Caco-2 (cell line): ENCODE measurements around the gene PTAFR. TPM values are rescaled to one million over a fixed set of nuclear protein-coding genes. Genes with fewer than 3 reads are reported as not detected.

Experiments
- BruUV-seq: library from RNA; stranded (reverse); fragments of 400-500 nt; replicated peaks from 2 replicates; lab custom pipeline; 2021; lab: Mats Ljungman, UMichigan
- CTCF ChIA-PET: fragments of 300-600 bp; sonication (Branson Sonifier 250); formaldehyde crosslinking; loops from one replicate; lab custom pipeline; 2022; ENCODE audit warnings: antibody characterized with exemption; lab: Charles Lee
- POLR2A ChIA-PET: fragments of 300-600 bp; sonication (Branson Sonifier 250); formaldehyde crosslinking; loops from one replicate; lab custom pipeline; 2022; ENCODE audit warnings: antibody characterized with exemption; lab: Charles Lee
- DNase-seq, 2 experiments: peaks; one replicate each; pipeline versions ENCODE4 v3.0.0 to v3.0.0-alpha.2; 2020 to 2022
- H3K27me3 ChIP-seq: replicated peaks from 2 replicates; pipeline ENCODE4 v1.6.0; 2011; ENCODE audit warnings: low read length; ENCODE audit not compliant: control insufficient read depth, insufficient read depth
- H3K36me3 ChIP-seq: 2 replicates; pipeline ENCODE4 v1.5.1; 2011; ENCODE audit warnings: low read length; ENCODE audit not compliant: control insufficient read depth, insufficient read depth
- H3K4me1 ChIP-seq: fragments of 250-450 bp; sonication (Bioruptor Pico); 2 replicates; pipeline ENCODE4 v1.5.1; 2020; ENCODE audit warnings: mild to moderate bottlenecking
- H3K4me3 ChIP-seq: 2 replicates; pipeline ENCODE4 v1.5.1; 2011; ENCODE audit warnings: low read depth, mild to moderate bottlenecking, control low read depth, low read length
- H3K9me3 ChIP-seq: fragments of 250-450 bp; sonication (Bioruptor Pico); 2 replicates; pipeline ENCODE4 v1.5.1; 2020; ENCODE audit warnings: mild to moderate bottlenecking, moderate library complexity
- H3K27ac Mint-ChIP-seq: one replicate; pipeline ENCODE4 v1.8.0; 2022; ENCODE audit warnings: mixed read lengths; ENCODE audit not compliant: unreplicated experiment
- H3K27me3 Mint-ChIP-seq: one replicate; pipeline ENCODE4 v1.8.0; 2022; ENCODE audit warnings: mixed read lengths; ENCODE audit not compliant: insufficient read depth, unreplicated experiment
- H3K36me3 Mint-ChIP-seq: one replicate; pipeline ENCODE4 v1.8.0; 2022; ENCODE audit warnings: mild to moderate bottlenecking, mixed read lengths; ENCODE audit not compliant: insufficient read depth, unreplicated experiment
- H3K4me1 Mint-ChIP-seq: one replicate; pipeline ENCODE4 v1.8.0; 2022; ENCODE audit warnings: low read depth, mixed read lengths; ENCODE audit not compliant: unreplicated experiment
- H3K4me3 Mint-ChIP-seq: one replicate; pipeline ENCODE4 v1.8.0; 2022; ENCODE audit warnings: mild to moderate bottlenecking, moderate library complexity, mixed read lengths; ENCODE audit not compliant: unreplicated experiment
- H3K9me3 Mint-ChIP-seq: one replicate; pipeline ENCODE4 v1.8.0; 2022; ENCODE audit warnings: mixed read lengths; ENCODE audit not compliant: unreplicated experiment
- intact Hi-C: fragments of 100-400 bp; cut with micrococcal nuclease; formaldehyde crosslinking; loops from one replicate; pipeline ENCODE4 v1.10.0; 2022; ENCODE audit not compliant: unreplicated experiment
- total RNA-seq: library from RNA; stranded (reverse); gene quantifications from 2 replicates; pipeline ENCODE4 v1.2.3, GENCODE V29; 2022
- TF ChIP-seq, protein P1 (sequence below), 2 experiments: fragments of 200-600 bp in 1 of 2; IDR thresholded peaks; 1 replicate in 1 of 2; 2 replicates in 1 of 2; pipeline versions ENCODE4 v1.5.1 to v1.8.0; 2011 to 2022; ENCODE audit warnings: antibody characterized with exemption in 1 of 2, control low read depth in 1 of 2, inconsistent platforms in 1 of 2, low read depth in 1 of 2, low read length in 1 of 2, mild to moderate bottlenecking in 1 of 2, moderate library complexity in 1 of 2; ENCODE audit not compliant: insufficient read depth in 1 of 2, severe bottlenecking in 1 of 2, unreplicated experiment in 1 of 2

PTAFR gene
- total RNA-seq, 1 experiment from 2014 or later, result 0.32 TPM

DNA sequence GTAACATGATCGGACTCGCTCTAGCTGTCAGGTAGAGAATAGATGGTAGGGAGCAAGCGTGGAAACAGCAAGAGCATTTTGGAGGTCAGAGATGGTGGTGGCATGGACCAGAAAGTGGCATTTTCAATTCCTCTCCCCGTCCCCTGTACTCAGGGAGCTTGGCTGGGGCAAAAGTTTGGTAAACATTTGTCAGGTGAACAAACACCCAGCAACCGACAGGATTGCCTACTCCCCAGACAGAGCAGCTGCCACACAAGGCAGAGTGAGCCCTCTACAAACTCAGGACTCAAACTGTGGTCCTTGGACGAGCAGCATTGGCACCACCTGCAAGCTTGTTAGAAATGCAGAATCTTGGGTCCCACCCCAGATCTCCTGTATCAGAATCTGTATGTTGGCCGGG lies 14.3 kb downstream of the PTAFR start:
- no peaks in the 10 kb centered on the region for H3K36me3 ChIP-seq
- ChIA-PET CTCF (no interaction called here), POLR2A (no interaction called here)
- Mint-ChIP-seq H3K4me3 (no peak overlapping the region), H3K27me3 (no peaks in the 10 kb centered on the region), H3K36me3 (no peaks in the 10 kb centered on the region), H3K9me3 (no peaks in the 10 kb centered on the region), H3K4me1 (peaks cover 6% of the 10 kb centered on the region), H3K27ac (no peak overlapping the region)
- no peaks in the 10 kb centered on the region for H3K27me3 ChIP-seq
- BruUV-seq, result no TSS peak
- intact Hi-C loops, result no loop called here
- no peak overlapping the region for H3K4me3 ChIP-seq
- H3K9me3 ChIP-seq, result no peaks in the 10 kb centered on the region
- TF ChIP-seq, protein P1, sequence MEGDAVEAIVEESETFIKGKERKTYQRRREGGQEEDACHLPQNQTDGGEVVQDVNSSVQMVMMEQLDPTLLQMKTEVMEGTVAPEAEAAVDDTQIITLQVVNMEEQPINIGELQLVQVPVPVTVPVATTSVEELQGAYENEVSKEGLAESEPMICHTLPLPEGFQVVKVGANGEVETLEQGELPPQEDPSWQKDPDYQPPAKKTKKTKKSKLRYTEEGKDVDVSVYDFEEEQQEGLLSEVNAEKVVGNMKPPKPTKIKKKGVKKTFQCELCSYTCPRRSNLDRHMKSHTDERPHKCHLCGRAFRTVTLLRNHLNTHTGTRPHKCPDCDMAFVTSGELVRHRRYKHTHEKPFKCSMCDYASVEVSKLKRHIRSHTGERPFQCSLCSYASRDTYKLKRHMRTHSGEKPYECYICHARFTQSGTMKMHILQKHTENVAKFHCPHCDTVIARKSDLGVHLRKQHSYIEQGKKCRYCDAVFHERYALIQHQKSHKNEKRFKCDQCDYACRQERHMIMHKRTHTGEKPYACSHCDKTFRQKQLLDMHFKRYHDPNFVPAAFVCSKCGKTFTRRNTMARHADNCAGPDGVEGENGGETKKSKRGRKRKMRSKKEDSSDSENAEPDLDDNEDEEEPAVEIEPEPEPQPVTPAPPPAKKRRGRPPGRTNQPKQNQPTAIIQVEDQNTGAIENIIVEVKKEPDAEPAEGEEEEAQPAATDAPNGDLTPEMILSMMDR (IDR thresholded peaks at IDR 0.05; ENCODE audit: insufficient read depth in 1 of 2, low read depth in 1 of 2, low read length in 1 of 2, severe bottlenecking in 1 of 2, unreplicated experiment in 1 of 2), result no peak
- no peak for DNase-seq
- no peaks in the 10 kb centered on the region for H3K4me1 ChIP-seq

- Mint-ChIP-seq H3K4me3 (no peak overlapping the region), H3K9me3 (no peaks in the 10 kb centered on the region), H3K36me3 (no peaks in the 10 kb centered on the region), H3K4me1 (peaks cover 6% of the 10 kb centered on the region), H3K27ac (no peak overlapping the region), H3K27me3 (no peaks in the 10 kb centered on the region)
- intact Hi-C loops, result no loop called here
- Histone ChIP-seq H3K4me1 (no peaks in the 10 kb centered on the region), H3K36me3 (no peaks in the 10 kb centered on the region), H3K9me3 (no peaks in the 10 kb centered on the region), H3K4me3 (no peak overlapping the region), H3K27me3 (no peaks in the 10 kb centered on the region)
- POLR2A ChIA-PET, result no interaction called here
- BruUV-seq, result no TSS peak
- CTCF ChIA-PET, result interaction anchor here (0.6 kb wide), 1 partner anchor 244 kb away, joined by 3 read pairs; no protein-coding TSS in a partner anchor
- DNase-seq, result no peak
- TF ChIP-seq, protein P1 (IDR thresholded peaks at IDR 0.05; ENCODE audit: insufficient read depth in 1 of 2, low read depth in 1 of 2, low read length in 1 of 2, severe bottlenecking in 1 of 2, unreplicated experiment in 1 of 2), result no peak
Observed at GRCh38 chr1:28161751-28162150, 14.7 kb downstream of the PTAFR start.

DNA sequence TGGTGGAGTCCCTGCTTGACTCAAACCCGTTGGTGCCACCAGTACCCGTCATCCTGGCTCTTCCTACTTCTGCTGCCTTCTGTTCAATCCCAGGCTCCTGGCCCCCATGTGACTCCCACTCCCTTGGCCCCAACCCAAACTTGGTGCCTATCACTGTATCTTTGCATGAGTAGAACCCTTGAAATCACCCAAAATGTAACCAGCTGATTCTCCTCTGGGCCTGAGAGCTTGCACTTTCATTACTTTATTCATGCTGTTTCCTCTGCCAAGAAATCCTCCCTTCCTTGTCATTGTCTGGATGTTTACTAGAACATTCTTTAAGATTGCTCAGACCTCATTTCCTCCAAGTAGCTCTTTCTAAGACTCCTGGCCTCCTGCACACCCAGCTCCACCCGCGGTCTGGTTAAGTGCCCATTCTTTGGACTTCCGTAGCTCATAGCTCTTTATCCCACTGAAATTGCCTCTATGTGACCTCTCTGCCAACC lies 15.7 kb downstream of the PTAFR start:
- H3K27ac Mint-ChIP-seq, result no peak overlapping the region
- Histone ChIP-seq H3K27me3 (no peaks in the 10 kb centered on the region), H3K36me3 (no peaks in the 10 kb centered on the region), H3K9me3 (no peaks in the 10 kb centered on the region), H3K4me1 (no peaks in the 10 kb centered on the region), H3K4me3 (no peak overlapping the region)
- CTCF ChIA-PET, result no interaction called here
- H3K4me1 Mint-ChIP-seq, result peaks cover 6% of the 10 kb centered on the region
- intact Hi-C loops, result no loop called here
- H3K9me3 Mint-ChIP-seq, result no peaks in the 10 kb centered on the region
- DNase-seq, result no peak
- BruUV-seq, result no TSS peak
- TF ChIP-seq, protein P1 (IDR thresholded peaks at IDR 0.05; ENCODE audit: insufficient read depth in 1 of 2, low read depth in 1 of 2, low read length in 1 of 2, severe bottlenecking in 1 of 2, unreplicated experiment in 1 of 2), result no peak
- no peak overlapping the region for H3K4me3 Mint-ChIP-seq
- no peaks in the 10 kb centered on the region for H3K36me3 Mint-ChIP-seq
- H3K27me3 Mint-ChIP-seq, result no peaks in the 10 kb centered on the region
- POLR2A ChIA-PET, result interaction anchor here (0.6 kb wide), 1 partner anchor 511 kb away, joined by 5 read pairs; no protein-coding TSS in a partner anchor
